GM18861 (cell line): ENCODE data around the gene RAB34.
"Not testable (repeated sequence)": the region's sequence is repeated elsewhere in the genome, so short reads cannot be mapped to it uniquely, and the experiment has no call there.

Experiments
- ATAC-seq: cut with Tn5 transposase; IDR thresholded peaks from one replicate; pipeline ENCODE4 v1.9.1; 2021; ENCODE audit not compliant: unreplicated experiment

RAB34 gene

DNA sequence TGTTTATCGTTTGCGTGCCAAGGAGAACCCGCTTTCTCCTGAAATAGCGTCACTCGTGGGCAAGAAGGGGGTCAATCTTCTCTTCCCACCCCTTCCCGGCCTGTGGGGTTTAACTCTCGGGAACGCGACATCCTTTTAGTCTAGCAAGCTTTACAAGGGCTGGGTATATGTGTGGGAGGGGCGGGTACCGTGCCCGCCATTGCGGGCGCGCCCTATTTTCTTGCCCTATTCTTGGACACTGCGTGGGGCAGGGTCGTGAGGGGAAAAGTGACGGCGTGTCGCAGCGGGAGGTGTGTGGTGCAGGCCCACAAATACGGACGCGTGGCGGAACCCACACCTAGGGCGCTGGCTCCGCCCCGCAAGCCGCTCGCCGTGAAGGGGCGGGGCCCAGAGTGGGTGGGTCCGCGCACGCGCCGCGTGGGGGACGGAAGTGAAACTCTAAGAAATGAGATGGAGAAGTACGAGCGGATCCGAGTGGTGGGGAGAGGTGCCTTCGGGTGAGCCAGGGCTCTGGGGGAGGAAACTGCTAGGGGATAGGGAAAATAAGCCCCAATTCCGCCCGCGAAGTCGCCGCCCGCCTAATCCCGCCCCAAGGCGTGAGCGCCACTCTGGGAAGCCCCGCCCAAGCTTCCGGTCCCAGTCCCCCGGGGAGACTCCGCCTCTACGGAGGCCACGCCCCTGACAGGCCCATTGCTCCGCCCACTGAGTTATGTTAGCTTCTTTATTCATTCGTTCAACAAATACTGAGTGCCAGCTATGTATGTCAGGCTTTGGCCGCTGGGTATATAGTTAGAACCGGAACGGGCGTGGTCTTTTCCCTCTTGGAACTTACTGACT, 10.9 kb upstream of the RAB34 start, which contains the start of gene NEK8:
Gene NEK8, plus strand, starts transcription at position 425 of the 837 bp plus-strand sequence. Its CDS starts 26 bp downstream, at position 451.
- ATAC-seq = peak; percentile 26

DNA sequence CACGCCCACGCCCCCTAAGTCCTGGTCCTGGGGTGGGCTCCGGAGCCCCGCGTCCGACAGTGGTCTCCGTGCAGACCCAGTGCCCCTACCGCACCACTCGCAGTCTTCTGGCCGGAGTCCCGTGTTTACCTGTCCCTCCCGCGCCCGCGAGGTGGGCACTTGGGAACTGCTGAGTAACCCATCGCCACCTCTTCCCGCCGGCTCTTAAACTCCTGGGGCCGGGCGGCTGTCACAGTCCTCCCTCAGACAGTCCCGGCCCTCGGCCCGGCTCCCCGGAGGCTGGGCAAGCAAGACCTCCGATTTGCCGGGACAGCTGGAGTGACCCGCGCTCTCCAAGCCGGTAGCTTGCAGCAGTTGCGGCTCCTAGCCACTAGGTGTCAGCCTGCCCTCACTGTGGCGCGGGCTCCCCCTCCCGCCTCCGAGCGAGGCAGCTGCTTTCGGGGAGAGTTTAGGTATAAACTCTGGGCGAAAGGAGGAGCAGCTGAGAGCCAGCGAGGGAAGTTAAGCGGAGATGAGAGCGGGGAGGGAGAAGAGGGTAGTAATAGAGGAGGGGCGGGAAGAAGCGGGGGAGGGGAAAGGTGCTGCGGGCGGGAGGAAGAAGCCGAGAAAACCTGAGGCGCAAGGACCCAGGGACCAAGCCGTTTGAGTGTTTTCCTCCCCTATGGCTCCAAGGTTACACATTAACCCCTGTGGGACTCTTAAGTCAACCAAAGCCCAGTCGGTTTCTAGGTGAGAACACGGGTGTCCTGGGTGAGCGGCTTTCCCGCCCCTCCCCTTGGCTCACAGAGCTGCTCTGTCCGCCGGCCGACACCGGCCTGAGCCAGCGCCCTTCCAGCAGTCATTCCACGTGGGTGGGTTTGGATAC, 9.2 kb upstream of the RAB34 start:
- peak; percentile 26 for ATAC-seq

GRCh38 chr17:28726226-28726626, 8.6 kb upstream of the RAB34 start, which contains the start of gene TLCD1:
Gene TLCD1 (minus strand): TSS chr17:28726233. CDS start chr17:28726097, 136 bp downstream.
- no peak for ATAC-seq

- ATAC-seq = no peak
Observed at GRCh38 chr17:28725660-28726225, 8.1 kb upstream of the RAB34 start.

- ATAC-seq = no peak
Observed at GRCh38 chr17:28725166-28725659, 7.5 kb upstream of the RAB34 start.

- ATAC-seq = no peak
Observed at GRCh38 chr17:28724500-28725165, 7.0 kb upstream of the RAB34 start.

DNA sequence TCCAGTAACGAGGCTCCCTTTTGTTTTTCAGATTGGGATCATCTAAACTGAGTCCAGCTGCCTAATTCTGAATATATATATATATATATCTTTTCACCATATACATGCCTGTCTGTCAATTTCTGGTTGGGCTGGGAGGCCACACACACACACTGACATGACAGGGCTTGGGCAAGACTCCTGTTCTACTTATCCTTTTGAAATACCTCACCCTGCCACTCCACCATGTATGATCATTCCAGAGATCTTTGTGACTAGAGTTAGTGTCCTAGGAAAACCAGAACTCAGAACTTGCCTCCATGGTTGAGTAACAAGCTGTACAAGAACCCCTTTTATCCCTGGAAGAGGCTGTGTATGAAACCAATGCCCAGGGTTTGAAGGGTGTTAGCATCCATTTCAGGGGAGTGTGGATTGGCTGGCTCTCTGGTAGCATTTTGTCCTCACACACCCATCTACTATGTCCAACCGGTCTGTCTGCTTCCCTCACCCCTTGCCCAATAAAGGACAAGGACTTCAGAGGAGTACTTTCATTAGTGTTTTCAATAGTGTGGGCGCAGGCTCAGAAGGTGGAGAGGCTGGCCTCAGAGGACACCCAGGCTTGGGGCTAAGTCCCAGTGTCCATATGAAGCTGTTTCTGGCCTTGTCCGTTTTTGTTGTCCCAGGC, 6.3 kb upstream of the RAB34 start:
- not testable (repeated sequence) for ATAC-seq

GRCh38 chr17:28723159-28723835, 5.6 kb upstream of the RAB34 start:
- ATAC-seq = no peak

- ATAC-seq = no peak
Observed at GRCh38 chr17:28722417-28723158, 4.9 kb upstream of the RAB34 start.

DNA sequence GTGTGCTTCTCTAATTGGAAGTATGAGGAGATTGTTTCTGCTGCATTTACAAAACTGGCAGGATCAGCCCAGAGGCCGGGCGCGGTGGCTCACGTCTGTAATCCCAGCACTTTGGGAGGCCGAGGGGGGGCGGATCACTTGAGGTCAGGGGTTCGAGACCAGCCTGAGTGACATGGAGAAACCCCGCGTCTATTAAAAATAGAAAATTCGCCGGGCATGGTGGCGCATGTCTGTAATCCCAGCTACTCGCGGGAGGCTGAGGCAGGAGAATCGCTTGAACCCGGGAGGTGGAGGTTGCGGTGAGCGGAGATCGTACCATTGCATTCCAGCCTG, 3.3 kb upstream of the RAB34 start:
- not testable (repeated sequence) for ATAC-seq

DNA sequence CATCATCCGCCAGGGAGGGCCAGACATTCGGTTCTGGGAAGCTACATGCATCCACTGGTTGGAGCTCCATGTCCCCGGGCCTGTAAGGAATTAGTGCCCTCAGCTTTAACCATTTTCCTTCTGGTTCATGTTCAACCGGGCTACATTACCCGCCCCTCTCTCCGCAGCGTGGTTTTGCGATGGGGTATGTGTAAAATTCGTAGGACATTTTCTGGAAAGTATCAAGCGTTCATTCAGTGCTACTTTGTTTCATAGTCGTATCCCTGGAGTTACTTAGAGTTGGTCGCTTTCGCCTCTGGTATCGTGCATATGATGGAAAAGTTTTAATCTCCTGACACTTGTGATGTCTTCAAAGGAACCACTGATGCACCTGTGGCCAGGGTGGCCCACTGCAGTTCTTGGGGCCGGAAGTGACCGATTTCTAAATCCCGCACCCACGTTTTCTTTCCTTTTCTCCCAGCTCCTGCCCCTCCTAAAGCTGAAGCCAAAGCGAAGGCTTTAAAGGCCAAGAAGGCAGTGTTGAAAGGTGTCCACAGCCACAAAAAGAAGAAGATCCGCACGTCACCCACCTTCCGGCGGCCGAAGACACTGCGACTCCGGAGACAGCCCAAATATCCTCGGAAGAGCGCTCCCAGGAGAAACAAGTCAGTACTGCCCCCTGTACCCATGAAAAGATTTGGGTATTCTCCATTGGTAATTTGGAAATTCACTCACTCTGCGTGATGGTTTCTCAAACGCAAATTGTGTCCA, 2.8 kb upstream of the RAB34 start:
- no peak for ATAC-seq

DNA sequence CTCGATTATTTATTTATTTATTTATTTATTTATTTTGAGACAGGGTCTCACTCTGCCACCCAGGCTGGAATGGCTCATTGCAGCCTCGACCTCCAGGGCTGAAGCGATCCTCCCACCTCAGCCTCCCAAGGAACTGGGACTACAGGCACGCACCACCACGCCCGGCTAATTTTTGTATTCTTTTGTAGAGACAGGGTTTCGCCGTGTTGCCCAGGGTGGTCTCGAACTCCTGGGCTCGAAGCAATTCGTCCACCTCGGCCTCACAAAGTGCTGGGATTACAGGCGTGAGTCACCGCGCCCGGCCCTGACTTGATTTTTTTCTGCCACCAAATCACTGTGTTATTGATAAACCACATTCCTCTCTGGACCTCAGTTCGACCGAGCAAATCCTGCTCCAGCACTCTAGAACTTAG, 1.4 kb upstream of the RAB34 start:
- ATAC-seq = no peak

DNA sequence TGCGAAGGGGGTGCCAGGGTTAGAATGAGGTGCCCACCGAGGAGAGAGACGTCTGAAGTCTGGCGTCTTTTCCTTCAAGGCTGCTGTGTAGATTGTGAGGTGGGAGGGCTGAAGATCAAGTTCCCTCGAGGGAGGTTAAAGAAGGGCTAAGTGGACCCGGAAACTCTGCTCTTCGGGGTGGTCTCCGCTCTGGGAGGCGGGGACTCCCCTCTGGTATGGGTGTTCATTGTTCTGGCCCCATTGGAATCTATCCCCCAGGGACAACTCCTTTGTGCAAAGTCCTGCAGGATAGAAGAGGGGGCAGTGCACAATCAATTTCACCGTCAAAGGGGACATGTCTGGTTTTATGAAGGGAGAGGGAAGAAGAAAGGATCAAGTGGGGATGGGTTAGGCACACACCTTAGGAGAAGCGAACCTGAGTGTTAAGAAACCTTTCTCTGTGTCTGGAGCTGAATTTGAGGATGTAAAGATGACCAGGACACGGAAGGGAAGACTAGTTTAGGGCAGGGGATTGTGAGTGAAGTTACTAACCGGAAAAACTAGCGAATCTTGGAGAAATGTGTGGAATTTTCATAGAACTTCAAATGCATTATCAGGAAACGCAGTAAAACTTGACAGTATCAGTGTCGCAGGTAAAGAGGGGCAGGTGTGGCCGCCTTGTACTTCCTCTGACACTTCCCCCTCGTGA, 809 bp upstream of the RAB34 start:
- ATAC-seq = no peak

- no peak for ATAC-seq
Observed at GRCh38 chr17:28716740-28717577, 709 bp downstream of the RAB34 start.

GRCh38 chr17:28715217-28715616, 2.5 kb downstream of the RAB34 start:
- no peak for ATAC-seq

GRCh38 chr17:28714281-28714680, 3.4 kb downstream of the RAB34 start:
- ATAC-seq = no peak
